Bronchial epithelial cell (primary cell): Measurements from ENCODE around the gene RACGAP1. TPM values are rescaled to one million over a fixed set of nuclear protein-coding genes. Genes with fewer than 3 reads are reported as not detected.

ENCODE experiments used
- DNase-seq: peaks from one replicate; pipeline ENCODE4 v3.0.0-alpha.2; 2010; ENCODE audit warnings: low read depth
- FAIRE-seq: peaks from 2 replicates; lab custom pipeline; 2011; peaks lifted over from hg19 to GRCh38; lab: Jason Lieb, UNC
- H3K27me3 ChIP-seq: 2 replicates; pipeline ENCODE4 v1.5.1; 2011; ENCODE audit warnings: low read length; ENCODE audit not compliant: control insufficient read depth, insufficient read depth
- H3K36me3 ChIP-seq: 2 replicates; pipeline ENCODE4 v1.5.1; 2011; ENCODE audit warnings: low read length; ENCODE audit not compliant: control insufficient read depth, insufficient read depth
- H3K4me3 ChIP-seq: 2 replicates; pipeline ENCODE4 v1.5.1; 2011; ENCODE audit warnings: mild to moderate bottlenecking, low read depth, low read length, control low read depth
- total RNA-seq: library from RNA; depleted of rRNA; stranded (reverse); fragments of >200 nt; gene quantifications from 2 replicates; pipeline ENCODE4 v1.2.1, GENCODE V29; 2014
- TF ChIP-seq, protein P1 (sequence below): IDR thresholded peaks from 2 replicates; pipeline ENCODE4 v1.5.1; 2011; ENCODE audit warnings: mild to moderate bottlenecking, moderate library complexity, low read length, control low read depth, inconsistent platforms; ENCODE audit not compliant: insufficient read depth, severe bottlenecking

Gene RACGAP1
- total RNA-seq, 1 donor from 2014 or later, result 11.3 TPM

DNA sequence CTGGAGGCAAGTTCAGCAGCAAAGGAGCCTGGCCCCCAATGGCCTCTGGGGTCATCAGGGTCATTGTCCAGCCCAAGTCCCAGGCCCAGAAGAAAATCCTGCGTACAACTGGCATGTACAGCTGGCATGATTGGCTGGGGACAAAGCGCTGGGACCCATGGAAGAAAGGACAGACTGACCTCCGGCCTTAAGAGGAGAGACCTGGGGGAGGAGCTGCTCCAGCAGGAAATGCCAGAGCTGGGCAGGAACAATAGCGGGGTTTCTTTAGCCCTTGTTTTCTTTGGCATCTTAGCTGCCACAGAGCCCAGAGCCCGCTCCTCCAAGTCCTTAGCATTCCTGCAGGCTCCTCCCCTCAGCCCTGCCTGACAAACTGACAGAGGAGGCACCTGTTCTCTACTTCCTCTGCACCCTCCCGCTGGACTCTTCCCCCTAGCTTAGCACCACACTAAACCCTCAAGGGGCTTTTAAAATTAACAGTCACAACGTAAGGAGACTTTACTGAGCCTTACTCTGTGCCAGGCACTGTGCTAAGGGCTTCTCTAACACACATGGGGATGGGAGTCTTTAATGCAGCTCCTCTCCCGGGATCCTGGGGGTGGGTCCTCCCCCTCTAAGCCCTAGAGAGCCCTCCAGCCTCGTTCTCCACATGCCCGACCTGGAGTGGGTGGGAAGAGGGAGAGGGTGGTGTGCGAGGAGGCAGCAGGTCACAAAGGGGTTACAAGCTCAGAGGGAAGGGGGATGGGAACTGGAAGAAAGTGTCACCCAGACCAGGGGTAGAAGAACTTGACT, 65.4 kb downstream of the RACGAP1 start:
- Histone ChIP-seq H3K27me3 (peaks cover 14% of the 10 kb centered on the region), H3K4me3 (no peak overlapping the region), H3K36me3 (no peaks in the 10 kb centered on the region)
- DNase-seq (peak; percentile 33), FAIRE-seq (no peak)
- TF ChIP-seq, protein P1, sequence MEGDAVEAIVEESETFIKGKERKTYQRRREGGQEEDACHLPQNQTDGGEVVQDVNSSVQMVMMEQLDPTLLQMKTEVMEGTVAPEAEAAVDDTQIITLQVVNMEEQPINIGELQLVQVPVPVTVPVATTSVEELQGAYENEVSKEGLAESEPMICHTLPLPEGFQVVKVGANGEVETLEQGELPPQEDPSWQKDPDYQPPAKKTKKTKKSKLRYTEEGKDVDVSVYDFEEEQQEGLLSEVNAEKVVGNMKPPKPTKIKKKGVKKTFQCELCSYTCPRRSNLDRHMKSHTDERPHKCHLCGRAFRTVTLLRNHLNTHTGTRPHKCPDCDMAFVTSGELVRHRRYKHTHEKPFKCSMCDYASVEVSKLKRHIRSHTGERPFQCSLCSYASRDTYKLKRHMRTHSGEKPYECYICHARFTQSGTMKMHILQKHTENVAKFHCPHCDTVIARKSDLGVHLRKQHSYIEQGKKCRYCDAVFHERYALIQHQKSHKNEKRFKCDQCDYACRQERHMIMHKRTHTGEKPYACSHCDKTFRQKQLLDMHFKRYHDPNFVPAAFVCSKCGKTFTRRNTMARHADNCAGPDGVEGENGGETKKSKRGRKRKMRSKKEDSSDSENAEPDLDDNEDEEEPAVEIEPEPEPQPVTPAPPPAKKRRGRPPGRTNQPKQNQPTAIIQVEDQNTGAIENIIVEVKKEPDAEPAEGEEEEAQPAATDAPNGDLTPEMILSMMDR, result no peak

DNA sequence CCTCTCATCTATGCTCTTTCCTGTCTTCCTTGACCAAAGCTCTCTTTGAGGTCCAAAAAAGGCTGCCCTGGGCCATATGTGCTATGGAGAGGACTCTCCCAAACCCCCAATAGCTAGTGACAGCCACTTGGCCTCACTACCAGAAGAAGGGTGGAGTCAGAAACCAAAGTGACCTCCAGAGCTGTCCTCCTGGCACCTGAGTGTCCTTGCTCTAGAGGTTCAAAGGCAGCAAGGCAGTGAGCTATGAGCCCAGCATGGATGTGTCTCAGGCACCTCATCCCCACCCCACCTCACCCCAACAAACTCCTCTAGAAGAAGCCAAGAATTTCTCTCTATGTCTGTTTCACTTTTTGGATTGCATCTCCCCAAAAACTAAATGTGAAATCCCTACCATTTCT, 67.7 kb downstream of the RACGAP1 start:
- peaks cover 9% of the 10 kb centered on the region for H3K27me3 ChIP-seq
- FAIRE-seq, result no peak
- TF ChIP-seq, protein P1, result no peak

DNA sequence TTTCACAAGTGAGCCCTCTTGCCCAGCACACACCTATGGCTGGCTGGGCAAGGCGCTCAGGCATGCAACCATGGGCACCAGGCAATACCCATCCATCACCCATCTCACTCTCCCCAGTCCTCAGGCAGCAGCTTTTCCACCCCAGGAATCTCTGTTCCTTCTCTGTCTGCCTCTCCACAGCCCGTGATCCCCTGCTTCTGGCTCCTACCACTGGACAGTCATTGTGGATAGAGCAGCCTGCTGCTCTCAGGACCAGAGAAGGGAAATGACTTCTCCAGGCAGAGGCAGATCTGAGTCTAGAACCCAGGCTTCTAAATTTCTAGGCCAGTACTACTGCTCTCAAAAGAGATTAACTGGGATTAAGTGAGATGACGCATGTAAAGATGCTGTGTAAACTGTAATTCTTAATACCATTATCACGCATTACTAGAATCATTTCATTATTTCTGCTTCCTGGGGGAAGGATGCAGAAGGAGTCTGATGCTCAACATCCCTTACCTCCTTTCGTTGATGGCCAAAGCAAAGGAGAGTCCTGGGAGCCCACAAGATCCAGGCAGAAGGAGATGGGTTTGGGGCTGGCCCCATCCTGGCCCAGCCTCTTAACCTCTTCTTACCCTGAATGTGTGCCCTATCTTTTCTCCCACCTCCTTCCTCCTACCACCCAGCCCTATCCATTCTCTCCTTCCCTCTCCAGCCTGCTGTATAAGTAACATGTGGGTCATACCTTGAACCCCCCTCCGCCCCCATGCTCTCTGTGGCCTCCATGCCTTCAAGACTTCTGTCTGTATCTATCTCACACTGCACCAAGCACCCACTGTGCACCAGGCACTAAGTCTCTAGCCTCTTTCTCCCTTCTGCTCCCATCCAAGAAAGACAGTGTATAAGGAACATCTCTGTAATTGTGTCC, 68.4 kb downstream of the RACGAP1 start:
- TF ChIP-seq, protein P1, result no peak
- Histone ChIP-seq H3K27me3 (peaks cover 9% of the 10 kb centered on the region), H3K4me3 (no peak overlapping the region), H3K36me3 (no peaks in the 10 kb centered on the region)
- no peak for FAIRE-seq
- no peak for DNase-seq

More for the DNA sequence above, 67.7 kb downstream of the RACGAP1 start:
- H3K4me3 ChIP-seq, result no peak overlapping the region
- H3K36me3 ChIP-seq, result no peaks in the 10 kb centered on the region
- no peak for DNase-seq

DNA sequence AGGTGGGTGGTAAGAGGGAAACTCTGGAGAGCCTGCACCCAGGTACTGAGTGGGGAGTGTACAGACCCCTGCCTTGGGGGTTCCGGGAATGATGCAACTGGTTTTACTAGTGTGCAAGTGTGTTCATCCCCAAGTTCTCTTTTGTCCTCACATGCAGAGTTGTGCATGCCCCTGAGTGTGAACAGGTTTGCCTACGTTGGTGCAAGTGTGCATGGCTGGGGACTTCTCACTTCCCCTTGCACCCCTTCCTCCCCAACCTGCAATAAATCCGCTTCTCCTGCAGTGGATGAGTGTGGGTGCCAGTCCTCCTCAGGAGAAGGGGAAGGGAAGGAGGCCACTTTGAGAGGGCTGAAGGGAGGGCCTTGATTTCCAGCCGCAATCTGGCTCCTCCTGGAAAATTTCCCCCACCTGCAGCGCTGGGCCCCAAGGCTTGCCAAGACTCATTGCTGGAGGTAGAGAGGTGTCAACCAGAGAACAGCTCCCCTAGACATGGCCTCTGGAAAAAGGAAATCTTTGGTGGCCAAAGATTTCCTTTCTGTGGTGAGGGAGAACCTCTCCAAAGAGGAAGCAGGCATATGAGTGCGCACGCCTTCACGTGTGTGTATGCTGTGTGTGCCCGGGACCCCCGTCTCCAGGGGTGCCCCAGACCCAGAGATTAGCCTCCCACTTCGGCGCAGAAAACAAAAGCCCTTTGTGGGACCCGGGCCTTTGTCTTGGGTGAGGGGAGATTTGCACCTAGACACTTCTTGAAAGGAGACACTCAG, 69.2 kb downstream of the RACGAP1 start:
- Histone ChIP-seq H3K36me3 (no peaks in the 10 kb centered on the region), H3K4me3 (no peak overlapping the region), H3K27me3 (peaks cover 9% of the 10 kb centered on the region)
- DNase-seq (no peak), FAIRE-seq (no peak)
- TF ChIP-seq, protein P1, result no peak
